SK-N-MC (cell line): ENCODE data around the gene ARHGAP32.

ENCODE experiments used
- DNase-seq: peaks from one replicate; pipeline ENCODE4 v3.0.0-alpha.2; 2011; ENCODE audit warnings: low read depth, low spot score
- H3K27ac ChIP-seq: fragments of 200-600 bp; sonication (generic); 2 replicates; pipeline ENCODE4 v1.5.1; 2016; ENCODE audit warnings: mixed run types
- H3K36me3 ChIP-seq: fragments of 200-600 bp; sonication (generic); 2 replicates; pipeline ENCODE4 v1.6.1; 2017; ENCODE audit warnings: antibody characterized with exemption, low read length, mixed read lengths; ENCODE audit not compliant: insufficient read depth
- H3K4me3 ChIP-seq: fragments of 200-600 bp; sonication (generic); 2 replicates; pipeline ENCODE4 v1.5.1; 2016
- H3K9ac ChIP-seq: fragments of 200-600 bp; sonication (generic); 2 replicates; pipeline ENCODE4 v1.8.0; 2017; ENCODE audit warnings: mixed run types, mixed read lengths; ENCODE audit not compliant: insufficient read length
- H3K9me3 ChIP-seq: fragments of 200-600 bp; sonication (generic); 2 replicates; pipeline ENCODE4 v1.6.1; 2017; ENCODE audit warnings: low read depth, mild to moderate bottlenecking, antibody characterized with exemption, low read length, moderate library complexity, mixed read lengths
- EZH2 ChIP-seq: fragments of 200-600 bp; sonication (generic); IDR thresholded peaks from one replicate; pipeline ENCODE4 v1.6.1; 2017; ENCODE audit warnings: antibody characterized with exemption
- FOXP2 ChIP-seq: optimal IDR thresholded peaks from 2 replicates; pipeline ENCODE3; 2011; ENCODE audit warnings: mild to moderate bottlenecking, moderate library complexity; ENCODE audit not compliant: insufficient read depth; ENCODE audit errors: extremely low read length, control extremely low read depth
- POLR2AphosphoS5 ChIP-seq: IDR thresholded peaks from 2 replicates; pipeline ENCODE4 v1.6.1; 2012; ENCODE audit warnings: mild to moderate bottlenecking, low read depth, low read length, borderline replicate concordance

Gene ARHGAP32

GRCh38 chr11:128955636-128956035 lies 236.5 kb downstream of the ARHGAP32 start:
- no peak for DNase-seq
- TF ChIP-seq POLR2AphosphoS5 (no peak), FOXP2 (no peak), EZH2 (no peak)
- Histone ChIP-seq H3K4me3 (no peak overlapping the region), H3K9me3 (no peaks in the 10 kb centered on the region), H3K27ac (no peak overlapping the region), H3K9ac (no peak overlapping the region), H3K36me3 (no peaks in the 10 kb centered on the region)

GRCh38 chr11:128953151-128953550 lies 239.0 kb downstream of the ARHGAP32 start:
- TF ChIP-seq FOXP2, result no peak
- TF ChIP-seq POLR2AphosphoS5, result no peak
- TF ChIP-seq EZH2, result no peak
- Histone ChIP-seq H3K9me3 (no peaks in the 10 kb centered on the region), H3K36me3 (no peaks in the 10 kb centered on the region), H3K9ac (no peak overlapping the region), H3K4me3 (no peak overlapping the region), H3K27ac (no peak overlapping the region)
- DNase-seq, result no peak

GRCh38 chr11:128949791-128950454 lies 242.2 kb downstream of the ARHGAP32 start:
- no peaks in the 10 kb centered on the region for H3K9me3 ChIP-seq
- H3K36me3 ChIP-seq, result no peaks in the 10 kb centered on the region
- H3K27ac ChIP-seq, result no peak overlapping the region
- H3K4me3 ChIP-seq, result no peak overlapping the region
- no peak for DNase-seq
- H3K9ac ChIP-seq, result no peak overlapping the region
- TF ChIP-seq EZH2, result no peak
- no peak for TF ChIP-seq FOXP2
- no peak for TF ChIP-seq POLR2AphosphoS5

GRCh38 chr11:128948583-128948982 lies 243.5 kb downstream of the ARHGAP32 start:
- DNase-seq, result no peak
- no peak overlapping the region for H3K9ac ChIP-seq
- no peak overlapping the region for H3K4me3 ChIP-seq
- TF ChIP-seq FOXP2 (no peak), POLR2AphosphoS5 (no peak), EZH2 (no peak)
- H3K36me3 ChIP-seq, result no peaks in the 10 kb centered on the region
- no peak overlapping the region for H3K27ac ChIP-seq
- H3K9me3 ChIP-seq, result no peaks in the 10 kb centered on the region

- no peak overlapping the region for H3K27ac ChIP-seq
- no peaks in the 10 kb centered on the region for H3K36me3 ChIP-seq
- H3K9ac ChIP-seq, result no peak overlapping the region
- TF ChIP-seq EZH2 (no peak), FOXP2 (no peak), POLR2AphosphoS5 (no peak)
- no peak overlapping the region for H3K4me3 ChIP-seq
- DNase-seq, result no peak
- H3K9me3 ChIP-seq, result no peaks in the 10 kb centered on the region
These were observed 244.4 kb downstream of the ARHGAP32 start for GRCh38 chr11:128947773-128948172.

- DNase-seq, result no peak
- no peaks in the 10 kb centered on the region for H3K9me3 ChIP-seq
- TF ChIP-seq POLR2AphosphoS5 (no peak), FOXP2 (no peak), EZH2 (no peak)
These were observed 245.5 kb downstream of the ARHGAP32 start for GRCh38 chr11:128946648-128947047.

GRCh38 chr11:128943428-128943976 lies 248.6 kb downstream of the ARHGAP32 start:
- no peak for TF ChIP-seq POLR2AphosphoS5
- no peak for TF ChIP-seq EZH2
- no peak for TF ChIP-seq FOXP2
- H3K9me3 ChIP-seq, result no peaks in the 10 kb centered on the region

More at GRCh38 chr11:128946648-128947047, 245.5 kb downstream of the ARHGAP32 start:
- Histone ChIP-seq H3K36me3 (no peaks in the 10 kb centered on the region), H3K4me3 (no peak overlapping the region), H3K27ac (no peak overlapping the region), H3K9ac (no peak overlapping the region)

GRCh38 chr11:128942817-128943427 lies 249.2 kb downstream of the ARHGAP32 start, which contains the start of gene TP53AIP1:
TSS of gene TP53AIP1 (minus strand) at chr11:128942871. CDS start at chr11:128937818, 5,053 bp downstream.
- Histone ChIP-seq H3K9me3 (no peaks in the 10 kb centered on the region), H3K9ac (no peak within 1 kb of the TSS), H3K27ac (no peak within 1 kb of the TSS), H3K4me3 (no peak within 1 kb of the TSS), H3K36me3 (no peaks in the 10 kb centered on the region)
- no peak for DNase-seq
- TF ChIP-seq EZH2 (no peak), POLR2AphosphoS5 (no peak), FOXP2 (no peak)

More at GRCh38 chr11:128943428-128943976, 248.6 kb downstream of the ARHGAP32 start:
- no peak overlapping the region for H3K27ac ChIP-seq
- no peak for DNase-seq
- no peak overlapping the region for H3K4me3 ChIP-seq
- H3K9ac ChIP-seq, result no peak overlapping the region
- H3K36me3 ChIP-seq, result no peaks in the 10 kb centered on the region

GRCh38 chr11:128942272-128942612 lies 249.9 kb downstream of the ARHGAP32 start:
- Histone ChIP-seq H3K9me3 (no peaks in the 10 kb centered on the region), H3K9ac (no peak overlapping the region), H3K36me3 (no peaks in the 10 kb centered on the region), H3K4me3 (no peak overlapping the region), H3K27ac (no peak overlapping the region)
- TF ChIP-seq POLR2AphosphoS5, result no peak
- no peak for TF ChIP-seq EZH2
- no peak for TF ChIP-seq FOXP2
- DNase-seq, result no peak
